GM19395 (cell line): ENCODE measurements around the gene CYP20A1.
"Not testable (repeated sequence)": the region's sequence is repeated elsewhere in the genome, so short reads cannot be mapped to it uniquely, and the experiment has no call there.

Experiments used
- ATAC-seq: cut with Tn5 transposase; IDR thresholded peaks from one replicate; pipeline ENCODE4 v1.9.1; 2021; ENCODE audit warnings: mild to moderate bottlenecking, moderate library complexity; ENCODE audit not compliant: unreplicated experiment

Gene CYP20A1

DNA sequence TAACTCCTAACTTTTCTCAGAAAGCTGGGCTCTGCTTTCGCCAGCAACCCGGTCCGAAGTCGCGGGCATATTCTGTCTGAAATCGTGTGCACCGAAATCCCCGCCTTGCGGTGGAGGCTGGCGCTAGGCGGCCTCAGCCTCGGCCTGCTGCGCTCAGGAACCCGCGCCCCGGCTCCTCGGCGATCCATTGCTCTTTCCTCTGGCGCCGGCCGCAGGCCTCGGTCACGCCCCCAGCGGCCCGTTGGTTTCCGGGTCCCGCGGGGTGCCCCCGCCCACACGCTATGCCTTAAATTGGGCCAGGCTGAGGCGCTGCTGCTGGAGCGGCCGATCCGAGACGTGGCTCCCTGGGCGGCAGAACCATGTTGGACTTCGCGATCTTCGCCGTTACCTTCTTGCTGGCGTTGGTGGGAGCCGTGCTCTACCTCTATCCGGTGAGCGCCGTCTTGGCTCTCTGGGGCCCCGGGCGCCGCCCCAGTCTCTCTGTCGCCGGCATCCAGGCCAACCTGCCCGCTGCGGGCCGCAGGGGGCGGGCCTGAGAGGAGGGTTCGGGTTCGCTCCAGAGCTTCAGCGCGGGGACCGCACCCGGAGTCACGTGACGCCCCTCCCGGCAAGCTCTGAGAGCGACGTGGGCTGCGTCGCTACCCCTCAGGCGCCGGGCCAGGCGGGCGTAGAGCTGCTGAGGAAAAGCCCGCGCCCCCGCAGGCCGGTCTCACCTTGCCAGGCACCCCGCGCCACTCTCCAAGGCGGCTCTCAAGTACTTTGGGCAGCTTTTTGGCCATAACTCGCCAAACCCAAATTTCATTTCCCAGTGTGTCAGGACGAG, at the start of gene CYP20A1:
Gene CYP20A1, plus strand, starts transcription at position 315 of the 823 bp plus-strand sequence. Its CDS starts 45 bp downstream, at position 360.
- ATAC-seq = peak; percentile 89

- not testable (repeated sequence) for ATAC-seq
These were observed 48.3 kb upstream of the CYP20A1 start for GRCh38 chr2:203190547-203190946.

DNA sequence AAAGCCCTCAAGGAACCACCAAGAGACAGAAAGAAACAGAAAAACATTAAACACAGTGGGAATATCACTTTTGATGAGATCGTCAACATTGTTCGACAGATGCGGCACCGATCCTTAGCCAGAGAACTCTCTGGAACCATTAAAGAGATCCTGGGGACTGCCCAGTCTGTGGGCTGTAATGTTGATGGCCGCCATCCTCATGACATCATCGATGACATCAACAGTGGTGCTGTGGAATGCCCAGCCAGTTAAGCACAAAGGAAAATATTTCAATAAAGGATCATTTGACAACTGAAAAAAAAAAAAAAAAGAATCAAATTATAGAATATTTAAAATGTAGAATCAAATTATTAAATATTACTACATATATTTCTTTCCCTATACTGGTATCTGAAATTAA, 47.8 kb upstream of the CYP20A1 start:
- not testable (repeated sequence) for ATAC-seq

DNA sequence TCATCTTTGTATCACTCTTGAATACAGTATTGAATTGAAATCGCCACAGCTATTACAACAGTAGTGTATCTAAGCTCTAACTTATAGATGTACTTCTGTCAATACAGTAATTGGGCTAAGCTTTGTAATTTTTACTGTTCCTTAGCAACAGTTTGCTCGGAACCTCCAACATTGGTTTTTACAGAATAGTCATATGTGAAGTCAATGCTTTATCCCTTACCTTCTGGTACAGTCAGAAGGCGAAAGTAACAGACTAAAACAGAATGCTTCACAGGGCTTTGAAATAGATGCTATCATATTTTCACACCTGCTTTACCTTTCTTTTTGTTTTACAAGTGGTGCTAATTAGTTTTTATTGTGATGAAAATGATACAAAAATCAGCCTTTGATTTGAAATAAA, 46.9 kb upstream of the CYP20A1 start:
- no peak for ATAC-seq

GRCh38 chr2:203195331-203196036, 43.3 kb upstream of the CYP20A1 start:
- ATAC-seq = no peak

DNA sequence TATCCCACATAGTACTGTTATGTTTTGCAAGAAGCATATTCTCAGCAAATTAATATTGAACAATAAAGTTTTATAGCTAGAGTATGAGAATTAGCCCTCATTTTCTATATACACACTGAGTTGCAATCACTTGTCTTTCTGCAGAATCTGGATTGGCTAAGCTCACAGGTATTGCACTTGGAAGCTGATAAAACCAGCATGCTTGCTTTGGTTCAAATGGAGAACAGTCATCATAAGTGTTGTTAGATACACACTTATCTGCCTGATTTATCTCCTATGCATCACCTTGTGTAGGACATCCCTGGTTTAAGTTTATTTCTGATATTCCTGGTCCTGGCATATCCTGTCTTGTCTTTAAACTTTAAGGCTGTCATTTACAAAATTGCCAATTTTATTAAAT, 38.0 kb upstream of the CYP20A1 start:
- no peak for ATAC-seq

GRCh38 chr2:203201426-203201825, 37.4 kb upstream of the CYP20A1 start:
- ATAC-seq = no peak

DNA sequence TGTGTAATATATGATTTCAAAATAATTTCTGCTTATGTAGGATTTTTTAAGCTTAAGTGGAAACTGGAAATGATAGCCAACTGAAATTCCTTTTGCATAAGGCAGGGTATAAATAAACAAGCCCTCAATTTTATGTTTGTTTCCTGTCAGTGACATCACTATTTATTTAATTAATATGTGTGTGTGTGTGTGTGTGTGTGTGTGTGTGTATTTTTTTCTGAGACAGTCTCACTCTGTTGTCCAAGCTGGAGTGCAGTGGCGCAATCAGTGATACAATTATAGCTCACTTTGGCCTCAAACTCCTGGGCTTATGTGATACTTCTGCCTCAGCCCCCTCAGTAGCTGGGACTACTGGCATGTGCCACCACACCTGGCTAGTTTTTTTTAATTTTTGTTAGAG, 29.3 kb upstream of the CYP20A1 start:
- ATAC-seq = no peak

DNA sequence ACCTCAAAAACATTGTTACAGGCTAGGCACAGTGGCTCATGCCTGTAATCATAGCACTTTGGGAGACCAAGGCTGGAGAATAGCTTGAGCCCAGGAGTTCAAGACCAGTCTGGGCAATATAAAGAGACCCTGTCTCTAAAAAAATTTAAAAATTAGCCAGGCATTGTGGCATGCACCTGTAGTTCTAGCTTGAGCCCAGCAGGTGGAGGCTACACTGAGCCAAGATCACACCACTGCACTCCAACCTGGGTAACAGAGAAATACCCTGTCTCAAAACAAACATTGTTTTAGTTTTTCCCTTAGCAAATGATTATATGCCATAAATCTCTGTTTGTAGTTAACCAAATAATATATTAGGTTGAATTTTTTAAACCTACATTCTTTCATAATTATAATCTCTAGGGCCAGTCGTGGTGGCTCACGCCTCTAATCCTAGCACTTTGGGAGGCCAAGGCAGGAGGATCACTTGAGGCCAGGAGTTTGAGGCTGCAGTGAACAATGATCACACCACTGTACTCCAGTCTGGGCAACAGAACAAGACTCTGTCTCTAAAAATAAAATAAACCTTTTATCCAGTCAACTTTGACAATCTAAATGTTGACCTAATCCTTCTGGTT, 13.3 kb upstream of the CYP20A1 start:
- peak; percentile 67 for ATAC-seq

DNA sequence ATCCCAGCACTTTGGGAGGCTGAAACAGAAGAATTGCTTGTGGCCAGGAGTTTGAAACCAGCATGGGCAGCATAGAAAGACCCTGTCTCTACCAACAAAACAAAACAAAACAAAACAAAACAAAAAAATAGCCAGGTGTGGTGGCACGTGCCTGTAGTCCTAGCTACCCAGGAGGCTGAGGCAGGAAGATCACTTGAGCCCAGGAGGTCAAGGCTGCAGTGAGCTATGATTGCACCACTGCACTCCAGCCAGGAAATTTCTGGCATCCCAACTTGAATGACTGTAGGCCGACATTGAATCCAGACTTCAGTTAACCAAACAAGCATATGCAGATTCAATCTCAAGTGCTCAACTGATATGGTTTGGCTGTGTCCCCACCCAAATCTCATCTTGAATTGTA, 9.1 kb upstream of the CYP20A1 start:
- not testable (repeated sequence) for ATAC-seq

- ATAC-seq = no peak
These were observed 1.2 kb upstream of the CYP20A1 start for GRCh38 chr2:203237346-203238238.

- peak; percentile 1 for ATAC-seq
These were observed 520 bp upstream of the CYP20A1 start for GRCh38 chr2:203238292-203238703.

DNA sequence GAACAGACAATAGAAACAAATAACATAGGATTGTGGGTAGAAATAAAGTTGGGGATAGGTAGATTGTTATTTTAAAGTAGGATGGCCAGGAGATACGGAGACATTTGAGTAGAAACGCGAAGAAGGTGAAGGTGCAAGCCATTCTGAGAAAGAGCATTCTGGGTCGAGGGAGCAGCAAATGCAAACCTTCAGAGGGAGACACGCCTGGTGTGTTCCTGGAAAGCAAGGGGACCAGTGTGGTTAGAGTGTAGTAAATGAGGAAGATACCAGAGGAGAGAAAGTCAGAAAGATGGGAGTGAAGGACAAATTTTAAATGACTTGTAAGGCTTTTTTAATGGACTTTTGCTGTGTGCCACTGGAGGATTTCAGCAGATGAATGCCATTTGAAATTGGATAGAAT, 1.7 kb downstream of the CYP20A1 start:
- ATAC-seq = no peak

DNA sequence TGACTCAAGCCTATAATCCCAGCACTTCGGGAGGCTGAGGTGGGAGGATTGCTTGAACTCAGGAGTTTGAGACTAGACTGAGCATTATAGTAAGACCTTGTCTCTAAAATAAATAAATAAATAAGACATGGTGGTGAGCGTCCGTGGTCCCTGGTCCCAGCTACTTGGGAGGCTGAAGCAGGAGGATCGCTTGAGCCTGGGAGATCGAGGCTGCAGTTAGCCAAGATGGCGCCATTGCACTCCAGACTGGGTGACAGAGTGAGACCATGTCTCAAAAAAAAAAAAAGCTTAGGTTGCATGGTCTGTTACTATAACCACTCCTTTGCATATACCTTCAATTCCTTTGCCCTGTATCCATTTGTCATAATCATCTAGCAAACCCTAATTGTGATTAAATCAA, 3.7 kb downstream of the CYP20A1 start:
- ATAC-seq = no peak

DNA sequence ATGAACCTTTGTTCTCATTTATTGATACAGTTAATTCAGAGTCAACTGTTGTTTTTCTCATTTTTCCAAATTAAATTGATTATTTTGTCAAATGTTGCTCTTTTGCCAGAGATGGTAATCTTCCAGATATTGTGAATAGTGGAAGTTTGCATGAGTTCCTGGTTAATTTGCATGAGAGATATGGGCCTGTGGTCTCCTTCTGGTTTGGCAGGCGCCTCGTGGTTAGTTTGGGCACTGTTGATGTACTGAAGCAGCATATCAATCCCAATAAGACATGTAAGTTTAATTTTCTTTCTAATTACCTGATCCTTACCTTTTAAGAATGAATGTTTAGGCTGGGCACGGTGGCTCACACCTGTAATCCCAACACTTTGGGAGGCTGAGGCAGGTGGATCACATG, 7.8 kb downstream of the CYP20A1 start:
- ATAC-seq = no peak

DNA sequence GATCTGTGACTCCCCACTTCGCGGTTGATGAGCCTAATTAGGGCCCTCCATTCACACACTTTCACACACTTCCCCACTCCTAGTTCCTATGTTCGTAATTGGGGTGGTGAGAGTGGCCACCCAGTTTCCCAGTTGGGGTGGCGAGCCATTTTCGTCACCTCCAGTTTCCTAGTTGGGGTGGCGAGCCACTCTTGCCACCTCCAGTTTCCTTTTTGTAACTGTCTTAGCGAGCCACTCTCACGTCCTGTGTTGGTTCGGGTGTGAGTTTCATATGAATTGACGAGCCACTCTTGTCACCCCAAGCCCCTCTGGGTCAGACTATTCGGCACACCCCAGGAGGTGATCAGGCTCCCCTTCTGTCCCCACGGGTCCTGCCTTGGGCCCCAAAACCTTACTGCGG, 14.0 kb downstream of the CYP20A1 start:
- no peak for ATAC-seq

- ATAC-seq = not testable (repeated sequence)
These were observed 14.7 kb downstream of the CYP20A1 start for GRCh38 chr2:203253422-203254095.

GRCh38 chr2:203261326-203262159, 22.7 kb downstream of the CYP20A1 start:
- no peak for ATAC-seq

DNA sequence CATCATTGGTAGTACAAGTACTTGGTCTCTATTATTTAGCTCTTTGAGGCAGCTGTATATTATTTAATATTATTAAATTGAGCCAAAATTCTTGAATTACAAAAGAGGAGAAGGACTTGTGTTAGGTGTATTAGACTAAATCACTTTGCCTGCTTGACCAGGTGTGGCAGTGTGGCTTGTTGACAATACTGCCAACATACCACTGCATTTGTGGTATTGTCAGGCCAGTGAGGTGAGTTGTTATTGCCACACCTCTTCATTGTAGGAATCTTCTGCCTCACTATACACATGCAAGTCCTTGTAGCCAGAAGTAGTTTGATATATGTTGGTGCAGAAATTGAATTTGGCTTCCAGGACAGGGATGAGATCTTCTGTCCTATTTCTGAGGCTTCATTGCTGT, 40.5 kb downstream of the CYP20A1 start:
- no peak for ATAC-seq
